Endothelial cell of umbilical vein (primary cell): Measurements from ENCODE around the gene SRSF9. TPM values are rescaled to one million over a fixed set of nuclear protein-coding genes. Genes with fewer than 3 reads are reported as not detected.

ENCODE experiments used
- BruUV-seq: library from RNA; stranded (reverse); fragments of 400-500 nt; replicated peaks from 2 replicates; lab custom pipeline; 2021; lab: Mats Ljungman, UMichigan
- CTCF ChIA-PET: fragments of 300-600, 350-600 bp; sonication (Branson Sonifier 250); formaldehyde crosslinking; loops from one replicate; lab custom pipeline; 2021; ENCODE audit warnings: antibody characterized with exemption, inconsistent platforms; lab: Charles Lee
- POLR2A ChIA-PET: fragments of 300-600, 350-600 bp; sonication (Branson Sonifier 250); formaldehyde crosslinking; loops from one replicate; lab custom pipeline; 2021; ENCODE audit warnings: antibody characterized with exemption, inconsistent platforms; lab: Charles Lee
- DNase-seq: peaks from one replicate; pipeline ENCODE4 v3.0.0-alpha.2; 2011; ENCODE audit warnings: low read depth, low spot score
- FAIRE-seq: peaks from 2 replicates; lab custom pipeline; 2011; peaks lifted over from hg19 to GRCh38; lab: Jason Lieb, UNC
- H2AFZ ChIP-seq: 2 replicates; pipeline ENCODE4 v1.6.0; 2012; ENCODE audit warnings: low read depth, low read length, control low read depth, inconsistent platforms
- H3K27ac ChIP-seq: 2 replicates; pipeline ENCODE4 v1.5.1; 2011; ENCODE audit warnings: low read depth, mild to moderate bottlenecking, control low read depth, low read length, moderate library complexity; ENCODE audit not compliant: insufficient read depth
- H3K27me3 ChIP-seq, 2 experiments: 2 replicates each; pipeline versions ENCODE4 v1.6.0 to v1.6.1; 2011; ENCODE audit warnings: low read length in 2 of 2, mixed read lengths in 1 of 2; ENCODE audit not compliant: control insufficient read depth in 2 of 2, insufficient read depth in 2 of 2
- H3K36me3 ChIP-seq, 2 experiments: 2 replicates in 1 of 2; 3 replicates in 1 of 2; pipeline ENCODE4 v1.5.1; 2011; ENCODE audit warnings: low read length in 2 of 2, mild to moderate bottlenecking in 1 of 2, moderate library complexity in 1 of 2; ENCODE audit not compliant: control insufficient read depth in 2 of 2, insufficient read depth in 2 of 2; ENCODE audit errors: extremely low read depth in 1 of 2
- H3K4me1 ChIP-seq: 3 replicates; pipeline ENCODE4 v1.5.1; 2011; ENCODE audit warnings: mild to moderate bottlenecking, low read length; ENCODE audit not compliant: control insufficient read depth, insufficient read depth; ENCODE audit errors: extremely low read depth
- H3K4me2 ChIP-seq: 2 replicates; pipeline ENCODE4 v1.6.1; 2011; ENCODE audit warnings: low read length, control low read depth, mixed read lengths; ENCODE audit not compliant: insufficient read depth
- H3K4me3 ChIP-seq, 3 experiments: fragments of 200-600 bp in 1 of 3; sonication (generic), shearing (Covaris generic) in 1 of 3; replicated peaks in 1 of 3; 2 replicates each; pipeline ENCODE4 v1.5.1; 2011 to 2016; ENCODE audit warnings: control low read depth in 3 of 3, low read length in 3 of 3, mild to moderate bottlenecking in 2 of 3, inconsistent platforms in 1 of 3, low read depth in 1 of 3, moderate library complexity in 1 of 3; ENCODE audit not compliant: insufficient read depth in 1 of 3
- H3K79me2 ChIP-seq: 2 replicates; pipeline ENCODE4 v1.6.0; 2012; ENCODE audit warnings: low read length, inconsistent platforms; ENCODE audit not compliant: control insufficient read depth, insufficient read depth
- H3K9ac ChIP-seq: replicated peaks from 2 replicates; pipeline ENCODE3; 2011; ENCODE audit warnings: low read length, control low read depth; ENCODE audit not compliant: insufficient read depth; ENCODE audit errors: extremely low read depth
- H3K9me1 ChIP-seq: replicated peaks from 3 replicates; pipeline ENCODE4 v1.6.0; 2011; ENCODE audit warnings: mild to moderate bottlenecking, low read length; ENCODE audit not compliant: control insufficient read depth, insufficient read depth; ENCODE audit errors: extremely low read depth
- H3K9me3 ChIP-seq: replicated peaks from 2 replicates; pipeline ENCODE4 v1.5.1; 2012; ENCODE audit warnings: low read length, inconsistent platforms; ENCODE audit not compliant: control insufficient read depth, insufficient read depth
- H4K20me1 ChIP-seq: replicated peaks from 2 replicates; pipeline ENCODE3; 2011; ENCODE audit warnings: mild to moderate bottlenecking, low read length; ENCODE audit not compliant: control insufficient read depth, insufficient read depth; ENCODE audit errors: extremely low read depth
- CTCF ChIP-seq, 2 donors: IDR thresholded peaks; 1 replicate in 1 of 2; 2 replicates in 1 of 2; pipeline ENCODE4 v1.5.1; 2011; ENCODE audit warnings: low read length in 2 of 2, mild to moderate bottlenecking in 2 of 2, moderate library complexity in 2 of 2, control low read depth in 1 of 2, inconsistent platforms in 1 of 2, low read depth in 1 of 2; ENCODE audit not compliant: insufficient read depth in 1 of 2; ENCODE audit errors: extremely low read depth in 1 of 2
- EZH2 ChIP-seq: IDR thresholded peaks from 2 replicates; pipeline ENCODE4 v1.6.1; 2012; ENCODE audit warnings: borderline replicate concordance, low read depth, mild to moderate bottlenecking, moderate library complexity, low read length, inconsistent platforms; ENCODE audit not compliant: severe bottlenecking
- FOS ChIP-seq: IDR thresholded peaks from 2 replicates; pipeline ENCODE4 v1.6.1; 2011; ENCODE audit warnings: mild to moderate bottlenecking, low read length, moderate library complexity, borderline replicate concordance; ENCODE audit not compliant: insufficient read depth
- GATA2 ChIP-seq: IDR thresholded peaks from 2 replicates; pipeline ENCODE4 v1.7.0; 2011; ENCODE audit warnings: low read depth, mild to moderate bottlenecking, moderate library complexity, mixed read lengths, low read length; ENCODE audit not compliant: insufficient read length, insufficient read depth
- JUN ChIP-seq: IDR thresholded peaks from 2 replicates; pipeline ENCODE4 v1.6.1; 2011; ENCODE audit warnings: borderline replicate concordance, low read depth; ENCODE audit not compliant: insufficient read length, insufficient read depth
- MAX ChIP-seq: IDR thresholded peaks from 2 replicates; pipeline ENCODE4 v1.6.1; 2011; ENCODE audit not compliant: insufficient read depth, insufficient read length
- POLR2A ChIP-seq: IDR thresholded peaks from 2 replicates; pipeline ENCODE4 v1.6.1; 2012; ENCODE audit warnings: low read depth, mild to moderate bottlenecking, control low read depth, low read length
- POLR2AphosphoS5 ChIP-seq: IDR thresholded peaks from 2 replicates; pipeline ENCODE4 v1.6.1; 2012; ENCODE audit warnings: low read depth, mild to moderate bottlenecking, control low read depth, low read length, moderate library complexity; ENCODE audit not compliant: insufficient read depth
- dilution Hi-C: fragments of 300-500 bp; cut with MboI; formaldehyde crosslinking; loops from one replicate; pipeline ENCODE4 v1.15.0; 2019; ENCODE audit warnings: low sequenced_read_pairs; ENCODE audit not compliant: extremely low pct_ligation_motif_present
- intact Hi-C: fragments of 100-400 bp; cut with micrococcal nuclease; formaldehyde crosslinking; loops from one replicate; pipeline ENCODE4 v1.10.0; 2022
- polyA plus RNA-seq, 4 experiments: library from polyadenylated mRNA; depleted of rRNA in 3 of 4; stranded (reverse) in 3 of 4; unstranded in 1 of 4; fragments of >200 nt; gene quantifications; 2 replicates each; pipeline versions ENCODE4 v1.2.1 to v1.2.3, GENCODE V29; 2011 to 2012; ENCODE audit warnings: missing spikeins in 1 of 4
- total RNA-seq: library from RNA; stranded (reverse); gene quantifications from 2 replicates; pipeline ENCODE4 v1.2.3, GENCODE V29; 2021

Gene SRSF9
- total and polyA plus RNA-seq, 2 donors (not counting 3 experiments of a cell fraction or from before 2014, with no cell fraction given) = 153 to 226 TPM

- DNase-seq = peak; percentile 51
- CTCF ChIA-PET = interaction anchor here (0.7 to 3.6 kb wide), 9 partner anchors 13 to 152 kb away, joined by 3 to 29 read pairs (median 4); partner anchors contain the start of gene COQ5
- dilution Hi-C loops = no loop called here
- Histone ChIP-seq H3K9me3 (no peaks in the 10 kb centered on the region), H3K79me2 (peaks cover 24% of the 10 kb centered on the region), H3K9me1 (no peaks in the 10 kb centered on the region), H3K4me1 (peaks cover 15% of the 10 kb centered on the region), H3K36me3 (peaks cover 6 to 10% of the 10 kb centered on the region in 2 experiments), H3K9ac (peak overlapping the region; percentile 78), H3K4me3 (peak overlapping the region; percentile 64 to 98 (median 90)), H2AFZ (no peak overlapping the region), H3K27ac (no peak overlapping the region), H3K27me3 (no peaks in the 10 kb centered on the region), H4K20me1 (peaks cover 11% of the 10 kb centered on the region), H3K4me2 (peak overlapping the region; percentile 98)
- POLR2A ChIA-PET = interaction anchor here (0.6 to 2.1 kb wide), 10 partner anchors 8 to 58 kb away, joined by 3 to 24 read pairs (median 6); partner anchors contain the start of gene SRSF9
- no TSS peak for BruUV-seq
- no peak for FAIRE-seq
- intact Hi-C loops = loop anchor here (1.0 to 2.0 kb wide), 3 partner anchors 33 to 84 kb away; partner anchors contain the start of genes COQ5, COX6A1 and POP5
- TF ChIP-seq CTCF (IDR thresholded peaks at IDR 0.05; ENCODE audit: extremely low read depth in 1 of 2, insufficient read depth in 1 of 2, low read depth in 1 of 2, low read length in 2 of 2) (no peak), GATA2 (no peak), POLR2A (no peak), EZH2 (no peak), JUN (no peak), POLR2AphosphoS5 (no peak), FOS (no peak), MAX (no peak)
Measured at GRCh38 chr12:120496413-120497340, 27.1 kb upstream of the SRSF9 start.
